Panc1 (cell line): Measurements from ENCODE around the gene APLP2. TPM values are rescaled to one million over a fixed set of nuclear protein-coding genes. Genes with fewer than 3 reads are reported as not detected.
"Not testable (repeated sequence)": the region's sequence is repeated elsewhere in the genome, so short reads cannot be mapped to it uniquely, and the experiment has no call there.

Source experiments
- ATAC-seq: fragments of 200-7000 bp; cut with Tn5 transposase; 2 replicates; pipeline ENCODE4 v1.9.1; 2020; ENCODE audit warnings: mild to moderate bottlenecking, moderate library complexity
- BruUV-seq: library from RNA; stranded (reverse); fragments of 400-500 nt; replicated peaks from 2 replicates; lab custom pipeline; 2021; lab: Mats Ljungman, UMichigan
- CTCF ChIA-PET: fragments of 300-600 bp; sonication (Branson Sonifier 250); formaldehyde crosslinking; loops from one replicate; lab custom pipeline; 2022; ENCODE audit warnings: antibody characterized with exemption; lab: Charles Lee
- POLR2A ChIA-PET: fragments of 300-600 bp; sonication (Branson Sonifier 250); formaldehyde crosslinking; loops from one replicate; lab custom pipeline; 2022; ENCODE audit warnings: antibody characterized with exemption; lab: Charles Lee
- DNase-seq: peaks from one replicate; pipeline ENCODE4 v3.0.0-alpha.2; 2010; ENCODE audit warnings: low read depth, low spot score
- H3K27ac ChIP-seq: 2 replicates; pipeline ENCODE4 v1.5.1; 2011; ENCODE audit warnings: mild to moderate bottlenecking, low read length, inconsistent platforms
- H3K27me3 ChIP-seq: fragments of 200-500 bp; sonication (Bioruptor generic); 2 replicates; pipeline ENCODE4 v1.6.0; 2014; ENCODE audit warnings: low read length, inconsistent platforms; ENCODE audit not compliant: control insufficient read depth, insufficient read depth
- H3K36me3 ChIP-seq: fragments of 200-500 bp; sonication (Bioruptor generic); 2 replicates; pipeline ENCODE4 v1.5.1; 2014; ENCODE audit warnings: inconsistent platforms, mild to moderate bottlenecking, low read length, moderate library complexity; ENCODE audit not compliant: control insufficient read depth, insufficient read depth
- H3K4me1 ChIP-seq: 2 replicates; pipeline ENCODE4 v1.5.1; 2011; ENCODE audit warnings: inconsistent platforms, mild to moderate bottlenecking, low read length, moderate library complexity; ENCODE audit not compliant: control insufficient read depth, insufficient read depth
- H3K4me3 ChIP-seq, 2 experiments: 2 replicates each; pipeline ENCODE4 v1.5.1; 2011 to 2012; ENCODE audit warnings: low read depth in 2 of 2, low read length in 2 of 2, mild to moderate bottlenecking in 2 of 2, inconsistent platforms in 1 of 2, moderate library complexity in 1 of 2
- H3K9me3 ChIP-seq: fragments of 200-500 bp; sonication (Bioruptor generic); 2 replicates; pipeline ENCODE4 v1.5.1; 2014; ENCODE audit warnings: low read depth, mild to moderate bottlenecking, inconsistent platforms, low read length, moderate library complexity; ENCODE audit not compliant: control insufficient read depth, insufficient read depth
- POLR2AphosphoS5 ChIP-seq: IDR thresholded peaks from 2 replicates; pipeline ENCODE4 v1.6.1; 2012; ENCODE audit warnings: mild to moderate bottlenecking, low read depth, low read length, moderate library complexity
- SIN3A ChIP-seq: IDR thresholded peaks from 2 replicates; pipeline ENCODE4 v1.6.1; 2012; ENCODE audit warnings: low read depth, mild to moderate bottlenecking, low read length, moderate library complexity, borderline replicate concordance; ENCODE audit not compliant: insufficient read depth
- TCF7L2 ChIP-seq: IDR thresholded peaks from 2 replicates; pipeline ENCODE4 v1.6.1; 2011; ENCODE audit warnings: mild to moderate bottlenecking, low read depth, low read length, inconsistent platforms
- in situ Hi-C: cut with HindIII; loops from 2 replicates; pipeline ENCODE4 v1.10.0; 2016; ENCODE audit warnings: low sequenced_read_pairs, low pct_unique_long_range_greater_than_20kb
- intact Hi-C: fragments of 100-400 bp; cut with micrococcal nuclease; formaldehyde crosslinking; loops from one replicate; pipeline ENCODE4 v1.10.0; 2022; ENCODE audit not compliant: unreplicated experiment
- total RNA-seq: library from RNA; stranded (reverse); gene quantifications from one replicate; pipeline ENCODE4 v1.2.1, GENCODE V29; 2021; ENCODE audit not compliant: unreplicated experiment
- TF ChIP-seq, protein P1 (sequence below): fragments of 450-650 bp; IDR thresholded peaks from 2 replicates; pipeline ENCODE4 v1.5.1; 2017; ENCODE audit warnings: mild to moderate bottlenecking
- TF ChIP-seq, protein P2 (sequence below), 2 experiments: IDR thresholded peaks; 2 replicates each; pipeline ENCODE4 v1.6.1; 2011 to 2012; ENCODE audit warnings: low read depth in 2 of 2, control low read depth in 1 of 2, low read length in 1 of 2, mild to moderate bottlenecking in 1 of 2, moderate library complexity in 1 of 2; ENCODE audit not compliant: insufficient read depth in 1 of 2

APLP2 gene
- total RNA-seq, 1 experiment from 2014 or later: 589 TPM

DNA sequence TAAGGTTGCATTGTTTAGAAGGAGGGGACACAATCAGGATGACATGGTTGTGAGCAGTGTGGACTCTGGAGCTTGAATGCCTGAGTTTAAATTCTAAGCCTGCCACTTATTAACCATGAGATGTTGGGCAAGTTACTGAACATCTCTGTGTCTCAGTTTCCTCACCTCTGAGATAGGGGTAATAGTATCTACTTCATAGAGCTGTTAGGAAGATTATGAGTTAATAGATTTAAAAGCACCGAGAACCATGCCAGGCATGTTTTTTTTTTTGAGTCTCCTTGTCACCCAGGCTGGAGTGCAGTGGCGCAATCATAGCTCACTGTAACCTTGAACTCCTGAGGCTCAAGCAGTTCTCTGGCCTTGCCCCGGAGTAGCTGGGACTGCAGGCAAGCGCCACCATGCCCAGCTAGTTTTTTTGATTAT is 123.2 kb downstream of the APLP2 start:
- Histone ChIP-seq H3K27me3 (no peaks in the 10 kb centered on the region), H3K27ac (no peak overlapping the region), H3K4me1 (no peaks in the 10 kb centered on the region), H3K36me3 (no peaks in the 10 kb centered on the region), H3K4me3 (no peak overlapping the region), H3K9me3 (no peaks in the 10 kb centered on the region)
- BruUV-seq: no TSS peak
- intact Hi-C loops: no loop called here
- ChIA-PET CTCF (interaction anchor here (1.4 kb wide), 1 partner anchor 20 kb away, joined by 4 read pairs; no protein-coding TSS in a partner anchor), POLR2A (no interaction called here)
- ATAC-seq: no peak
- no peak for DNase-seq
- TF ChIP-seq, protein P1, sequence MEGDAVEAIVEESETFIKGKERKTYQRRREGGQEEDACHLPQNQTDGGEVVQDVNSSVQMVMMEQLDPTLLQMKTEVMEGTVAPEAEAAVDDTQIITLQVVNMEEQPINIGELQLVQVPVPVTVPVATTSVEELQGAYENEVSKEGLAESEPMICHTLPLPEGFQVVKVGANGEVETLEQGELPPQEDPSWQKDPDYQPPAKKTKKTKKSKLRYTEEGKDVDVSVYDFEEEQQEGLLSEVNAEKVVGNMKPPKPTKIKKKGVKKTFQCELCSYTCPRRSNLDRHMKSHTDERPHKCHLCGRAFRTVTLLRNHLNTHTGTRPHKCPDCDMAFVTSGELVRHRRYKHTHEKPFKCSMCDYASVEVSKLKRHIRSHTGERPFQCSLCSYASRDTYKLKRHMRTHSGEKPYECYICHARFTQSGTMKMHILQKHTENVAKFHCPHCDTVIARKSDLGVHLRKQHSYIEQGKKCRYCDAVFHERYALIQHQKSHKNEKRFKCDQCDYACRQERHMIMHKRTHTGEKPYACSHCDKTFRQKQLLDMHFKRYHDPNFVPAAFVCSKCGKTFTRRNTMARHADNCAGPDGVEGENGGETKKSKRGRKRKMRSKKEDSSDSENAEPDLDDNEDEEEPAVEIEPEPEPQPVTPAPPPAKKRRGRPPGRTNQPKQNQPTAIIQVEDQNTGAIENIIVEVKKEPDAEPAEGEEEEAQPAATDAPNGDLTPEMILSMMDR: no peak
- no peak for TF ChIP-seq POLR2AphosphoS5
- no peak for TF ChIP-seq TCF7L2
- TF ChIP-seq, protein P2, sequence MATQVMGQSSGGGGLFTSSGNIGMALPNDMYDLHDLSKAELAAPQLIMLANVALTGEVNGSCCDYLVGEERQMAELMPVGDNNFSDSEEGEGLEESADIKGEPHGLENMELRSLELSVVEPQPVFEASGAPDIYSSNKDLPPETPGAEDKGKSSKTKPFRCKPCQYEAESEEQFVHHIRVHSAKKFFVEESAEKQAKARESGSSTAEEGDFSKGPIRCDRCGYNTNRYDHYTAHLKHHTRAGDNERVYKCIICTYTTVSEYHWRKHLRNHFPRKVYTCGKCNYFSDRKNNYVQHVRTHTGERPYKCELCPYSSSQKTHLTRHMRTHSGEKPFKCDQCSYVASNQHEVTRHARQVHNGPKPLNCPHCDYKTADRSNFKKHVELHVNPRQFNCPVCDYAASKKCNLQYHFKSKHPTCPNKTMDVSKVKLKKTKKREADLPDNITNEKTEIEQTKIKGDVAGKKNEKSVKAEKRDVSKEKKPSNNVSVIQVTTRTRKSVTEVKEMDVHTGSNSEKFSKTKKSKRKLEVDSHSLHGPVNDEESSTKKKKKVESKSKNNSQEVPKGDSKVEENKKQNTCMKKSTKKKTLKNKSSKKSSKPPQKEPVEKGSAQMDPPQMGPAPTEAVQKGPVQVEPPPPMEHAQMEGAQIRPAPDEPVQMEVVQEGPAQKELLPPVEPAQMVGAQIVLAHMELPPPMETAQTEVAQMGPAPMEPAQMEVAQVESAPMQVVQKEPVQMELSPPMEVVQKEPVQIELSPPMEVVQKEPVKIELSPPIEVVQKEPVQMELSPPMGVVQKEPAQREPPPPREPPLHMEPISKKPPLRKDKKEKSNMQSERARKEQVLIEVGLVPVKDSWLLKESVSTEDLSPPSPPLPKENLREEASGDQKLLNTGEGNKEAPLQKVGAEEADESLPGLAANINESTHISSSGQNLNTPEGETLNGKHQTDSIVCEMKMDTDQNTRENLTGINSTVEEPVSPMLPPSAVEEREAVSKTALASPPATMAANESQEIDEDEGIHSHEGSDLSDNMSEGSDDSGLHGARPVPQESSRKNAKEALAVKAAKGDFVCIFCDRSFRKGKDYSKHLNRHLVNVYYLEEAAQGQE (IDR thresholded peaks at IDR 0.05; ENCODE audit: insufficient read depth in 1 of 2, low read depth in 2 of 2, low read length in 1 of 2): no peak
- TF ChIP-seq SIN3A: no peak
- in situ Hi-C loops: no loop called here

DNA sequence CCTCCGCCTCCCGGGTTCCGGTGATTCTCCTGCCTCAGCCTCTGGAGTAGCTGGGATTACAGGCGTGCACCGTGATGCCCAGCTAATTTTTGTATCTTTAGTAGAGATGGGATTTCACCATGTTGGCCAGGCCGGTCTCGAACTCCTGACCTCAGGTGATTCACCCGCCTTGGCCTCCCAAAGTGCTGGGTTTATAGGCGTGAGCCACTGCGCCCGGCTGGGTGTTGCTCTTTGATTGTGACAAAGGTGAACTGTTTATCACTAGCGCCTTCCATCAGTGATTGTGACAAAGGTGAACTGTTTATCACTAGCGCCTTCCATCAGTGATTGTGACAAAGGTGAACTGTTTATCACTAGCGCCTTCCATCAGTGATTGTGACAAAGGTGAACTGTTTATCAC is 123.9 kb downstream of the APLP2 start:
- ATAC-seq: not testable (repeated sequence)

More for the DNA sequence above, 123.9 kb downstream of the APLP2 start:
- POLR2A ChIA-PET, in situ Hi-C loops, H3K27ac ChIP-seq, DNase-seq, intact Hi-C loops, H3K9me3 ChIP-seq, H3K27me3 ChIP-seq, H3K4me1 ChIP-seq, H3K4me3 ChIP-seq, BruUV-seq, H3K36me3 ChIP-seq: not testable (repeated sequence)
- CTCF ChIA-PET: interaction anchor here (1.4 kb wide), 1 partner anchor 19 kb away, joined by 4 read pairs; no protein-coding TSS in a partner anchor

Other genes starting within 250 kb of the APLP2 start
- 58.8 TPM for gene NFRKB, start 174.3 kb upstream of the APLP2 start, total RNA-seq
- gene PRDM10, start 67.1 kb upstream of the APLP2 start, total RNA-seq: 12.5 TPM
- gene ST14, start 89.9 kb downstream of the APLP2 start, total RNA-seq: 1.8 TPM
- 66.4 TPM for gene ZBTB44, start 245.0 kb downstream of the APLP2 start, total RNA-seq